GM12878 (cell line): ENCODE measurements around the gene GMPPA.

Source experiments
- ATF7 ChIP-seq: fragments of 450-650 bp; IDR thresholded peaks from 2 replicates; pipeline ENCODE4 v1.6.1; 2016; ENCODE audit warnings: low read depth, mild to moderate bottlenecking
- BMI1 ChIP-seq: fragments of 450-650 bp; IDR thresholded peaks from 2 replicates; pipeline ENCODE4 v1.6.1; 2016; ENCODE audit warnings: mild to moderate bottlenecking, moderate library complexity, borderline replicate concordance
- CTCF ChIP-seq, 3 experiments: IDR thresholded peaks in 2 of 3; conservative IDR thresholded peaks in 1 of 3; 2 replicates each; pipeline ENCODE4 v1.5.1; 2011; ENCODE audit warnings: low read depth in 3 of 3, low read length in 3 of 3, mild to moderate bottlenecking in 3 of 3, control low read depth in 2 of 3, moderate library complexity in 2 of 3, inconsistent platforms in 1 of 3, mixed read lengths in 1 of 3; ENCODE audit not compliant: control insufficient read depth in 2 of 3, insufficient read depth in 1 of 3; ENCODE audit errors: extremely low read depth in 1 of 3
- IRF3 ChIP-seq: fragments of 450-650 bp; IDR thresholded peaks from 2 replicates; pipeline ENCODE4 v1.6.1; 2014; ENCODE audit warnings: mild to moderate bottlenecking
- MYC ChIP-seq: IDR thresholded peaks from 2 replicates; pipeline ENCODE4 v1.6.1; 2011; ENCODE audit warnings: mild to moderate bottlenecking, low read length, moderate library complexity, inconsistent platforms; ENCODE audit not compliant: insufficient read depth, insufficient replicate concordance, insufficient read length, severe bottlenecking
- SIN3A ChIP-seq: IDR thresholded peaks from 2 replicates; pipeline ENCODE4 v1.6.1; 2012; ENCODE audit warnings: low read depth, low read length, improper control_type of control experiment
- YY1 ChIP-seq: IDR thresholded peaks from 2 replicates; pipeline ENCODE4 v1.6.1; 2011; ENCODE audit warnings: low read depth, mild to moderate bottlenecking, low read length
- ZBTB33 ChIP-seq: fragments of 450-650 bp; IDR thresholded peaks from 2 replicates; pipeline ENCODE4 v1.6.1; 2017; ENCODE audit warnings: mild to moderate bottlenecking

- no peak for TF ChIP-seq ZBTB33
- no peak for TF ChIP-seq SIN3A
- no peak for TF ChIP-seq YY1
- no peak for TF ChIP-seq CTCF (IDR thresholded peaks at IDR 0.05 in 2 of 3, conservative IDR thresholded peaks at IDR 0.05 in 1 of 3; ENCODE audit: control insufficient read depth in 2 of 3, extremely low read depth in 1 of 3, insufficient read depth in 1 of 3, low read depth in 3 of 3, low read length in 3 of 3)
- no peak for TF ChIP-seq MYC
- TF ChIP-seq IRF3 = no peak
- TF ChIP-seq BMI1 = no peak
- no peak for TF ChIP-seq ATF7
Measured at GRCh38 chr2:219473511-219473910, 25.2 kb upstream of the GMPPA start.
